Liver (tissue), 9 donors: ENCODE measurements around the gene ENO3. TPM values are rescaled to one million over a fixed set of nuclear protein-coding genes. Genes with fewer than 3 reads are reported as not detected.

Source experiments
- DNase-seq: peaks from one replicate; pipeline ENCODE4 v3.0.0-alpha.2; 2017; ENCODE audit warnings: low spot score
- H3K27ac ChIP-seq, 2 donors: one replicate each; pipeline ENCODE4 v1.7.0; 2013; ENCODE audit warnings: inconsistent platforms in 2 of 2, low read length in 2 of 2, control low read depth in 1 of 2, low read depth in 1 of 2, mild to moderate bottlenecking in 1 of 2
- H3K27me3 ChIP-seq, 4 donors: one replicate each; pipeline versions ENCODE4 v1.6.1 to v1.7.0; 2013; ENCODE audit warnings: low read length in 3 of 4, inconsistent platforms in 1 of 4, mild to moderate bottlenecking in 1 of 4, moderate library complexity in 1 of 4; ENCODE audit not compliant: control insufficient read depth in 4 of 4, insufficient read depth in 4 of 4
- H3K36me3 ChIP-seq, 4 donors: one replicate each; pipeline versions ENCODE4 v1.6.1 to v1.7.0; 2013; ENCODE audit warnings: low read length in 3 of 4, mild to moderate bottlenecking in 3 of 4, low read depth in 1 of 4, moderate library complexity in 1 of 4; ENCODE audit not compliant: control insufficient read depth in 4 of 4, insufficient read depth in 3 of 4
- H3K4me1 ChIP-seq, 4 donors: one replicate each; pipeline versions ENCODE4 v1.6.1 to v1.7.0; 2013; ENCODE audit warnings: low read length in 3 of 4, mild to moderate bottlenecking in 3 of 4, moderate library complexity in 1 of 4; ENCODE audit not compliant: control insufficient read depth in 4 of 4, insufficient read depth in 4 of 4
- H3K4me3 ChIP-seq, 3 donors: one replicate each; pipeline versions ENCODE4 v1.6.1 to v1.7.0; 2013; ENCODE audit warnings: low read length in 3 of 3, control low read depth in 1 of 3, low read depth in 1 of 3, mild to moderate bottlenecking in 1 of 3
- H3K9ac ChIP-seq, 2 donors: one replicate each; pipeline ENCODE4 v1.7.0; 2013; ENCODE audit warnings: low read length in 2 of 2, mild to moderate bottlenecking in 2 of 2, moderate library complexity in 2 of 2, control low read depth in 1 of 2, low read depth in 1 of 2
- H3K9me3 ChIP-seq, 4 donors: one replicate each; pipeline versions ENCODE4 v1.6.1 to v1.7.0; 2013; ENCODE audit warnings: low read length in 3 of 4; ENCODE audit not compliant: control insufficient read depth in 4 of 4
- FOXA2 ChIP-seq: IDR thresholded peaks from 2 replicates; pipeline ENCODE4 v1.6.1; 2016; ENCODE audit warnings: antibody characterized with exemption
- GABPA ChIP-seq, 2 donors: IDR thresholded peaks in 1 of 2; conservative IDR thresholded peaks in 1 of 2; 2 replicates each; pipeline ENCODE4 v1.6.1; 2016; ENCODE audit warnings: antibody characterized with exemption in 2 of 2, mild to moderate bottlenecking in 1 of 2, moderate library complexity in 1 of 2
- HNF4A ChIP-seq, 2 donors: conservative IDR thresholded peaks; 2 replicates each; pipeline ENCODE4 v1.6.1; 2016; ENCODE audit warnings: antibody characterized with exemption in 2 of 2, mild to moderate bottlenecking in 2 of 2
- HNF4G ChIP-seq: IDR thresholded peaks from 2 replicates; pipeline ENCODE4 v1.6.1; 2016; ENCODE audit warnings: antibody characterized with exemption
- JUND ChIP-seq, 2 donors: IDR thresholded peaks; 2 replicates each; pipeline ENCODE4 v1.6.1; 2016; ENCODE audit warnings: antibody characterized with exemption in 2 of 2
- RAD21 ChIP-seq, 2 donors: IDR thresholded peaks; 2 replicates each; pipeline ENCODE4 v1.6.1; 2016; ENCODE audit warnings: antibody characterized with exemption in 2 of 2, mild to moderate bottlenecking in 2 of 2
- RXRA ChIP-seq, 2 donors: IDR thresholded peaks; 2 replicates each; pipeline ENCODE4 v1.6.1; 2017 to 2018; ENCODE audit warnings: antibody characterized with exemption in 2 of 2, mild to moderate bottlenecking in 1 of 2
- SP1 ChIP-seq: IDR thresholded peaks from 2 replicates; pipeline ENCODE4 v1.6.1; 2018; ENCODE audit warnings: antibody characterized with exemption, mild to moderate bottlenecking
- TAF1 ChIP-seq: conservative IDR thresholded peaks from 2 replicates; pipeline ENCODE4 v1.6.1; 2016; ENCODE audit warnings: antibody characterized with exemption, mild to moderate bottlenecking
- YY1 ChIP-seq: IDR thresholded peaks from 2 replicates; pipeline ENCODE4 v1.6.1; 2016; ENCODE audit warnings: antibody characterized with exemption, mild to moderate bottlenecking
- WGBS: extraction: QIAGEN DNeasy Blood & Tissue Kit; methylation state at CpG from one replicate; pipeline ENCODE4 v1.1.7; 2013; 5-methylcytosine and 5-hydroxymethylcytosine counted together
- polyA plus RNA-seq, 2 donors: library from polyadenylated mRNA; stranded (reverse) in 1 of 2; unstranded in 1 of 2; fragments of 200-250 nt in 1 of 2; fragments of >200 nt in 1 of 2; fragmentation: Nextera tagmentation in 1 of 2; extraction: Ambion mirVana in 1 of 2; gene quantifications; one replicate each; pipeline versions ENCODE4 v1.2.1 to v1.2.3, GENCODE V29; 2013 to 2015
- total RNA-seq, 2 donors: library from RNA; depleted of rRNA; stranded (reverse); fragments of >200 nt; gene quantifications; one replicate each; pipeline ENCODE4 v1.2.3, GENCODE V29; 2014
- TF ChIP-seq, protein P1 (sequence below): IDR thresholded peaks from 2 replicates; pipeline ENCODE4 v1.6.1; 2016; ENCODE audit warnings: antibody characterized with exemption
- TF ChIP-seq, protein P2 (sequence below): IDR thresholded peaks from 2 replicates; pipeline ENCODE4 v1.6.1; 2016; ENCODE audit warnings: antibody characterized with exemption, mild to moderate bottlenecking
- TF ChIP-seq, protein P3 (sequence below): IDR thresholded peaks from 2 replicates; pipeline ENCODE4 v1.6.1; 2016; ENCODE audit warnings: antibody characterized with exemption
- TF ChIP-seq, protein P4 (sequence below): fragments of 150-350 bp; IDR thresholded peaks from 2 replicates; pipeline ENCODE4 v1.5.1; 2017; ENCODE audit warnings: improper control_type of control experiment, low read depth, low read length; ENCODE audit not compliant: missing input control
- TF ChIP-seq, protein P5 (sequence below): IDR thresholded peaks from 2 replicates; pipeline ENCODE4 v1.6.1; 2016; ENCODE audit warnings: antibody characterized with exemption
- donor health status: healthy.
- donor health status: healthy.
- donor health status: healthy.
- donor health status: healthy.
- donor health status: healthy.

Gene ENO3
- total and polyA plus RNA-seq, 4 donors, result 26.3 to 117 (median 30.8) TPM

DNA sequence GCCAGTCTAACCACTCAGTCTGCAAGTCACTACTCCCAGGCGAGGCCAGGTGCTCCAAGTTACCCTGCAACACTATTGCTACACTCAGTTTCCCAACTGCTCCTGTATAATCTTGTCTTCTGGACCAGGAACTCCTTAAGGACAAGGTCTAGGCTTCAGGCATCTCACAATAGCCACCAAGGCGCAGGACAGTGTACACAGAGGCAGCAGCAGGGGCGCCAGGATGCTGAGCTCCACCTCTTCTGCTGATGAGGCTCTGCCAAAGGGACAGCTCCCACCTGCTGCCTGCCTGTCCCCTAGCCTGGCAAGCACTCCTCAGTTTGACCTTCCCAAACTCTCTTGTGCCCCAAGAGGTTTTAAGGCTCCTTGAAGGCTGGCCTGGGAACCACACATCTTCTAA, 14.5 kb upstream of the ENO3 start:
- 96% methylated on average over 3 of the region's 3 CpGs for WGBS

DNA sequence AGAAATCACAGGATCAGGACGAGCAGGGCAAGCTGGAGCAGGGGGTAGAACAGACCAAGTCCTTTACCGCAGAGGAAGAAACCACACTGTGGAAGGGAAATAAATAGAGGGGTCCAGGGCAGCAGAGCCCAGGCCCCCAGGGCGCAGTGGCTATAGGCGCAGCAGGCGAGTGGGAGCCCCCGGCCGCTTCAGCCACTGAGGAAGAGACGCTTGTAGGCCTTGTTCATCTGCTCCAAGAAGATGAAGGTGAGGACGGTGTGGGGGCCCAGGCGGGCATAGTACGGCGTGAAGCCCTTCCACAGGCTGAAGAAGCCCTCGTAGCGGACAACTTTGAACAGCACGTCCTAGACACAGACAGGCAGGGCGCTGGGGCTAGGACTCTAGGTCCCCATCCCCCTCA, 13.4 kb upstream of the ENO3 start:
- no peak overlapping the region for H3K4me3 ChIP-seq
- no peak overlapping the region for H3K27ac ChIP-seq
- H3K36me3 ChIP-seq, result peaks cover 1 to 15% (median 8%) of the 10 kb centered on the region in 4 donors
- no peak overlapping the region for H3K9ac ChIP-seq
- no peaks in the 10 kb centered on the region for H3K27me3 ChIP-seq
- WGBS, result 95% methylated on average over 16 of the region's 16 CpGs
- DNase-seq, result no peak
- TF ChIP-seq GABPA (IDR thresholded peaks at IDR 0.05 in 1 of 2, conservative IDR thresholded peaks at IDR 0.05 in 1 of 2) (no peak), TAF1 (no peak), RXRA (IDR thresholded peaks at IDR 0.05) (no peak), FOXA2 (no peak), HNF4G (no peak), RAD21 (IDR thresholded peaks at IDR 0.05) (no peak), HNF4A (conservative IDR thresholded peaks at IDR 0.05) (no peak), JUND (IDR thresholded peaks at IDR 0.05) (no peak), YY1 (no peak), SP1 (no peak)
- TF ChIP-seq, protein P1, sequence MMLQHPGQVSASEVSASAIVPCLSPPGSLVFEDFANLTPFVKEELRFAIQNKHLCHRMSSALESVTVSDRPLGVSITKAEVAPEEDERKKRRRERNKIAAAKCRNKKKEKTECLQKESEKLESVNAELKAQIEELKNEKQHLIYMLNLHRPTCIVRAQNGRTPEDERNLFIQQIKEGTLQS, result no peak
- TF ChIP-seq, protein P2, sequence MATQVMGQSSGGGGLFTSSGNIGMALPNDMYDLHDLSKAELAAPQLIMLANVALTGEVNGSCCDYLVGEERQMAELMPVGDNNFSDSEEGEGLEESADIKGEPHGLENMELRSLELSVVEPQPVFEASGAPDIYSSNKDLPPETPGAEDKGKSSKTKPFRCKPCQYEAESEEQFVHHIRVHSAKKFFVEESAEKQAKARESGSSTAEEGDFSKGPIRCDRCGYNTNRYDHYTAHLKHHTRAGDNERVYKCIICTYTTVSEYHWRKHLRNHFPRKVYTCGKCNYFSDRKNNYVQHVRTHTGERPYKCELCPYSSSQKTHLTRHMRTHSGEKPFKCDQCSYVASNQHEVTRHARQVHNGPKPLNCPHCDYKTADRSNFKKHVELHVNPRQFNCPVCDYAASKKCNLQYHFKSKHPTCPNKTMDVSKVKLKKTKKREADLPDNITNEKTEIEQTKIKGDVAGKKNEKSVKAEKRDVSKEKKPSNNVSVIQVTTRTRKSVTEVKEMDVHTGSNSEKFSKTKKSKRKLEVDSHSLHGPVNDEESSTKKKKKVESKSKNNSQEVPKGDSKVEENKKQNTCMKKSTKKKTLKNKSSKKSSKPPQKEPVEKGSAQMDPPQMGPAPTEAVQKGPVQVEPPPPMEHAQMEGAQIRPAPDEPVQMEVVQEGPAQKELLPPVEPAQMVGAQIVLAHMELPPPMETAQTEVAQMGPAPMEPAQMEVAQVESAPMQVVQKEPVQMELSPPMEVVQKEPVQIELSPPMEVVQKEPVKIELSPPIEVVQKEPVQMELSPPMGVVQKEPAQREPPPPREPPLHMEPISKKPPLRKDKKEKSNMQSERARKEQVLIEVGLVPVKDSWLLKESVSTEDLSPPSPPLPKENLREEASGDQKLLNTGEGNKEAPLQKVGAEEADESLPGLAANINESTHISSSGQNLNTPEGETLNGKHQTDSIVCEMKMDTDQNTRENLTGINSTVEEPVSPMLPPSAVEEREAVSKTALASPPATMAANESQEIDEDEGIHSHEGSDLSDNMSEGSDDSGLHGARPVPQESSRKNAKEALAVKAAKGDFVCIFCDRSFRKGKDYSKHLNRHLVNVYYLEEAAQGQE, result no peak
- TF ChIP-seq, protein P3, sequence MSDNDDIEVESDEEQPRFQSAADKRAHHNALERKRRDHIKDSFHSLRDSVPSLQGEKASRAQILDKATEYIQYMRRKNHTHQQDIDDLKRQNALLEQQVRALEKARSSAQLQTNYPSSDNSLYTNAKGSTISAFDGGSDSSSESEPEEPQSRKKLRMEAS, result no peak
- TF ChIP-seq, protein P4, sequence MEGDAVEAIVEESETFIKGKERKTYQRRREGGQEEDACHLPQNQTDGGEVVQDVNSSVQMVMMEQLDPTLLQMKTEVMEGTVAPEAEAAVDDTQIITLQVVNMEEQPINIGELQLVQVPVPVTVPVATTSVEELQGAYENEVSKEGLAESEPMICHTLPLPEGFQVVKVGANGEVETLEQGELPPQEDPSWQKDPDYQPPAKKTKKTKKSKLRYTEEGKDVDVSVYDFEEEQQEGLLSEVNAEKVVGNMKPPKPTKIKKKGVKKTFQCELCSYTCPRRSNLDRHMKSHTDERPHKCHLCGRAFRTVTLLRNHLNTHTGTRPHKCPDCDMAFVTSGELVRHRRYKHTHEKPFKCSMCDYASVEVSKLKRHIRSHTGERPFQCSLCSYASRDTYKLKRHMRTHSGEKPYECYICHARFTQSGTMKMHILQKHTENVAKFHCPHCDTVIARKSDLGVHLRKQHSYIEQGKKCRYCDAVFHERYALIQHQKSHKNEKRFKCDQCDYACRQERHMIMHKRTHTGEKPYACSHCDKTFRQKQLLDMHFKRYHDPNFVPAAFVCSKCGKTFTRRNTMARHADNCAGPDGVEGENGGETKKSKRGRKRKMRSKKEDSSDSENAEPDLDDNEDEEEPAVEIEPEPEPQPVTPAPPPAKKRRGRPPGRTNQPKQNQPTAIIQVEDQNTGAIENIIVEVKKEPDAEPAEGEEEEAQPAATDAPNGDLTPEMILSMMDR, result no peak
- TF ChIP-seq, protein P5, sequence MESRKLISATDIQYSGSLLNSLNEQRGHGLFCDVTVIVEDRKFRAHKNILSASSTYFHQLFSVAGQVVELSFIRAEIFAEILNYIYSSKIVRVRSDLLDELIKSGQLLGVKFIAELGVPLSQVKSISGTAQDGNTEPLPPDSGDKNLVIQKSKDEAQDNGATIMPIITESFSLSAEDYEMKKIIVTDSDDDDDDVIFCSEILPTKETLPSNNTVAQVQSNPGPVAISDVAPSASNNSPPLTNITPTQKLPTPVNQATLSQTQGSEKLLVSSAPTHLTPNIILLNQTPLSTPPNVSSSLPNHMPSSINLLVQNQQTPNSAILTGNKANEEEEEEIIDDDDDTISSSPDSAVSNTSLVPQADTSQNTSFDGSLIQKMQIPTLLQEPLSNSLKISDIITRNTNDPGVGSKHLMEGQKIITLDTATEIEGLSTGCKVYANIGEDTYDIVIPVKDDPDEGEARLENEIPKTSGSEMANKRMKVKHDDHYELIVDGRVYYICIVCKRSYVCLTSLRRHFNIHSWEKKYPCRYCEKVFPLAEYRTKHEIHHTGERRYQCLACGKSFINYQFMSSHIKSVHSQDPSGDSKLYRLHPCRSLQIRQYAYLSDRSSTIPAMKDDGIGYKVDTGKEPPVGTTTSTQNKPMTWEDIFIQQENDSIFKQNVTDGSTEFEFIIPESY, result no peak
- H3K9me3 ChIP-seq, result no peaks in the 10 kb centered on the region
- peaks cover 8 to 43% (median 30%) of the 10 kb centered on the region in 4 donors for H3K4me1 ChIP-seq

More for the DNA sequence above, 14.5 kb upstream of the ENO3 start:
- TF ChIP-seq GABPA (IDR thresholded peaks at IDR 0.05 in 1 of 2, conservative IDR thresholded peaks at IDR 0.05 in 1 of 2), result no peak
- Histone ChIP-seq H3K27ac (no peak overlapping the region), H3K4me1 (peaks cover 8 to 37% (median 25%) of the 10 kb centered on the region in 4 donors), H3K9me3 (no peaks in the 10 kb centered on the region), H3K9ac (no peak overlapping the region), H3K36me3 (peaks cover 1 to 15% (median 5%) of the 10 kb centered on the region in 4 donors), H3K4me3 (no peak overlapping the region), H3K27me3 (no peaks in the 10 kb centered on the region)
- no peak for DNase-seq
